HG03342 (cell line): ENCODE data around the gene GRIN2C.

Source experiments
- ATAC-seq: cut with Tn5 transposase; IDR thresholded peaks from one replicate; pipeline ENCODE4 v1.9.1; 2021; ENCODE audit warnings: mild to moderate bottlenecking, moderate library complexity; ENCODE audit not compliant: unreplicated experiment

Gene GRIN2C

DNA sequence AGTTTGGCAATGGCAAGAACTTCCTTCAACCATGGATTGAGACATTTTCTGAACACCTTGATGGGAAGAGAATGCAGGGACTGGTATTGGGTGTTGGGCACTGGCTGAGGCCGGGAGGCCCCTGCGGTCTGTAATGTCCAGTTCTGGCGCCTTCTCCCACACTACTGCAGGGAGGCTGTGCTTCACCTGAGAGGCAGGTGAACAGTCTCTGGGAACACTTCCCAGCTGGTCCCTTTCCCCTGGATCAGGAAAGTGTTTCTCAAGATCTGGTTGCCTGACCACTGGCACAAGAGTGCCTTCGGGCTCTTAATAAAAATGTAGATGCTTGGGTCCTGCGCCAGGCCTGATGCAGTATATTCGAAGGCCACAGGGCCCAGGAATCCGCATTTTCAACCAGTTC lies 55.0 kb downstream of the GRIN2C start:
- ATAC-seq: no peak

- no peak for ATAC-seq
Measured at GRCh38 chr17:74803971-74804370, 55.7 kb downstream of the GRIN2C start.

- ATAC-seq: no peak
Measured at GRCh38 chr17:74803388-74803930, 56.2 kb downstream of the GRIN2C start.

DNA sequence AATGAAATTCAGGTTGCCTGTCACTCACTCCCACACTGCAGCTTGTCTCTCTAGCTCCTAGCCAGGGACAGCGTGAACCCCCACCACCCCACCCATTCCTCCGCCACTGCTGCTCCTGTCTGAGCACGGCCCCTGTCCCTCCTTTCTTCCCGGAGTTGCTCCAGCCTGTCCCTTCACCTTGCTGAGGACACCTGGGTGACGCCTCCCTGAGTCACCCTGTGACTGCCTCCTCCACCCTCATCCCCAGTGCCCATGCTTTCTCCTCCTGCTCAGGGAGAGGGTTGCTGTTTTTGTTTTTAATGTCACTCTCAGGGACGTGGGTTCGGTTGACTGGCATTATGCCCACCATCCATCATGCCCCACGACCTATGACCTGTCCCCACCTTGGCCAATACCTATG lies 57.8 kb downstream of the GRIN2C start:
- no peak for ATAC-seq

DNA sequence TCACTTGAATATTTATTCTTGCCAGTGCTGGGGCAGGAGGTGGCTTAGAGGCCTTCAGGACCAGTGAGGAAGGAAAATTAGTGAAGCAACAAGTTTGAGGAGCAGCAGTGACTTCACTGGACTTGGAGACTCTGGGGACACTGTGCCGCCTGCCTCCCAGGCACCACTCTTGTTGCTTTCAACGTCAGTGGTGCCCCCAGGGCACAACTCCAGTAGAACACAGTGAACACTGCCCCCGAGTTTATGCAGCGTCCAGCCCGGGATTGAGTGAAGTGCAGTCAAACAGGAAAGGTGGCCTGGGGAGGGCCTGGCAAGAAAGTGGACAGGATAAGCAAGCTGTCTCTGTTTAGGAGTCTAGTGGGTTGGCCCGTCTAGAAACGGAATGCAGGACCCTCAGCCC lies 59.2 kb downstream of the GRIN2C start:
- no peak for ATAC-seq

DNA sequence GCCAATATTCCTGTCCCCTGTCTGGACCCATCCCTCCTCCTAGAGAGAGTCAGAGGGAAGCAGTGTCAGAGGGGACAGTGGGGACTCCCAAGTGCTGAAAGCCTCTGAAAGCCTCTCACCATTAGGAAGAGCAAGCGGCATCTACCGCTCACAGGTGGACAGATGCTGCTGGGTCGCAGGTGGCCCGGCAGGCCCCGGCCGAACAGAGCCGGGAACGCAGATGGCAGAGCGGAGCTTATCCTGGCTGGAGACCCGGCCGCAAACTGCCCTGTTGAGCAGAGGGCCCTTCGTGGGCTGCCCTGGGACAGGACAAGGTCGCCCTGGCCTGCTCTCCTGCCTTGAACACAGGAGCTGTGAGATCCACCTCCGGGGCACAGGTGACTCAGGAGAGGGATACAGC lies 60.6 kb downstream of the GRIN2C start:
- no peak for ATAC-seq

GRCh38 chr17:74798239-74798707 lies 61.4 kb downstream of the GRIN2C start:
- no peak for ATAC-seq

GRCh38 chr17:74797824-74798223 lies 61.9 kb downstream of the GRIN2C start:
- ATAC-seq: no peak

DNA sequence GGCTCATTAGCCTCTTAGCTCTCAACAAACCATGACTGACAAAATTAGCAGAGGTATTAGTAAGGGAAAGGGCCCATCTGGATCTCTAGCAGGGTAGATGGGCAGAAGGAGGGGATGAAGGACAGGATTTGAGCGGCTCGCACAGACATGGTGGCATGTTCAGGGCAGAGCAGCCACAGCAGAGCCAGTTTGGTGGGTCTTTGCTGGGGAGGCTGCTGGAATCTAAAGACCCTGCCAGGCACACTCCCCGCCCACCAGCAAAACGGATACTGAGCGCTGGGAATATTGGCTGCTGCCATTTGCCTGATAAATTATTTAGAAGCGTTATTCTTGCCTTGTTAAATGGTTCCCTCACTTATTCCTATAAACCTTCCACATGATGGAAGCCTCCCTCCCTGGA lies 62.8 kb downstream of the GRIN2C start:
- ATAC-seq: no peak

GRCh38 chr17:74796211-74796610 lies 63.5 kb downstream of the GRIN2C start:
- no peak for ATAC-seq

DNA sequence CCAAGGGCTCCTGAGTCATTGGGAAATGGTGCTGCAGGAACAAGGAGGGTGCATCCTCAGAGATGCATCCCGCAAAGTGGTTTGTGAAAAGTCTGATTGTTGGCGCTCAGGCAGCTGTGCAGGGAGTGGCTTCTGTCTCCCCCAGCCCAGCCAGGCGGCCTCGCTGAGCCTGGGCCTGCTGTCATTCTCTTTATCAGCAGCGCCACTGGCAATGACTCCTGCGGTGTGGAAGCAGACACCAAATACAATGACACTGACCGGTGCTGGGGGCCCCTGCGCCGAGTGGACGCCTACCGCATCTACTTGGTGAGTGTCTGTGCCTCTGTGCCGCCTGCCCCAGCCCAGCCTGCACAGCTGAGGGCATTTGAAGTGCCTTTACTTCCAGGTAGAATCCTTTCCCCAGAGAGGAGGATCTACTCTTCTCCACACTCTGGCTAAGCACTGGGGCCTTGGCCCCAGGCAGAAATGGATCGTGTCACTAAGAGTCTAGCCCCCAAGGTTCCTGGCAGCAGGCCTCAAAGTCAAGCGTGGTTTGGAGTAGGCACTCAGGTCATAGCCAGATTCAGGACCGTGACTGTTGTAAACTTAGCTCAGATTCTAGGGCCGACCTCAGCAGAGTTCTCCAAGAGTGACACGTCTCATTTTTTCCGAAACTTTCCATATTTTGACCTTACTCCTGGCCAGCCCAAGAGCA lies 64.2 kb downstream of the GRIN2C start:
- no peak for ATAC-seq

GRCh38 chr17:74792586-74793105 lies 67.0 kb downstream of the GRIN2C start:
- no peak for ATAC-seq
